Spleen (tissue), 11 donors: Measurements from ENCODE around the gene PAX6. TPM values are rescaled to one million over a fixed set of nuclear protein-coding genes. Genes with fewer than 3 reads are reported as not detected.

Source experiments
- DNase-seq: peaks from one replicate; pipeline ENCODE4 v3.0.0-alpha.2; 2020
- H3K27ac ChIP-seq, 8 donors: fragments of 200-600 bp; sonication (generic) in 7 of 8; 1 replicate in 4 of 8; 2 replicates in 4 of 8; pipeline versions ENCODE4 v1.5.0 to v1.8.0; 2016 to 2021; ENCODE audit warnings: inconsistent platforms in 4 of 8, mild to moderate bottlenecking in 4 of 8, moderate library complexity in 1 of 8
- H3K27me3 ChIP-seq, 7 donors: fragments of 200-600 bp; sonication (generic) in 6 of 7; replicated peaks in 1 of 7; 1 replicate in 4 of 7; 2 replicates in 3 of 7; pipeline versions ENCODE4 v1.5.0 to v1.8.0; 2016 to 2021; ENCODE audit warnings: inconsistent platforms in 3 of 7, mild to moderate bottlenecking in 1 of 7
- H3K36me3 ChIP-seq, 6 donors: fragments of 200-600 bp; sonication (generic) in 5 of 6; 1 replicate in 4 of 6; 2 replicates in 2 of 6; pipeline versions ENCODE4 v1.5.0 to v1.8.0; 2016 to 2021; ENCODE audit warnings: inconsistent platforms in 2 of 6
- H3K4me1 ChIP-seq, 6 donors: fragments of 200-600 bp; sonication (generic) in 5 of 6; 1 replicate in 3 of 6; 2 replicates in 3 of 6; pipeline versions ENCODE4 v1.5.0 to v1.8.0; 2016 to 2021; ENCODE audit warnings: inconsistent platforms in 3 of 6
- H3K4me3 ChIP-seq, 8 donors: fragments of 200-600 bp; sonication (generic) in 7 of 8; 1 replicate in 4 of 8; 2 replicates in 4 of 8; pipeline versions ENCODE4 v1.5.0 to v1.8.0; 2016 to 2021; ENCODE audit warnings: inconsistent platforms in 4 of 8, mild to moderate bottlenecking in 4 of 8, moderate library complexity in 2 of 8
- H3K9me3 ChIP-seq, 8 donors: fragments of 200-600 bp; sonication (generic) in 7 of 8; 1 replicate in 4 of 8; 2 replicates in 4 of 8; pipeline versions ENCODE4 v1.5.0 to v1.8.0; 2016 to 2021; ENCODE audit warnings: inconsistent platforms in 4 of 8
- POLR2A ChIP-seq, 3 donors: fragments of 450-650 bp; IDR thresholded peaks; one replicate each; pipeline ENCODE4 v1.5.1; 2017; ENCODE audit warnings: antibody characterized with exemption in 3 of 3, mild to moderate bottlenecking in 1 of 3
- POLR2AphosphoS5 ChIP-seq, 3 donors: sonication (generic); formaldehyde crosslinking; IDR thresholded peaks; one replicate each; pipeline ENCODE4 v1.5.1; 2017; ENCODE audit warnings: antibody characterized with exemption in 3 of 3
- WGBS, 5 donors: extraction: QIAGEN DNeasy Blood & Tissue Kit in 3 of 5; methylation state at CpG; one replicate each; pipeline versions ENCODE4 v1.1.5 to v1.1.7; 2013 to 2018; 5-methylcytosine and 5-hydroxymethylcytosine counted together
- intact Hi-C: fragments of 100-400 bp; cut with DNase I; formaldehyde crosslinking; loops from one replicate; pipeline ENCODE4 v1.15.0; 2023; ENCODE audit warnings: low total_unique reads
- polyA plus RNA-seq, 3 donors: library from polyadenylated mRNA; stranded (reverse); fragments of 200-250 nt; gene quantifications; one replicate each; pipeline ENCODE4 v1.2.1, GENCODE V29; 2013
- total RNA-seq, 7 donors: library from RNA; depleted of rRNA in 3 of 7; stranded (reverse); fragments of >200 nt in 3 of 7; fragmentation: NEBNext Ultra II Directional in 4 of 7; extraction: Animal tissue kit (Norgen Biotek cat#: 25700) in 4 of 7; gene quantifications; one replicate each; pipeline versions ENCODE4 v1.1.0 to v1.2.1, GENCODE V29; 2016 to 2021
- TF ChIP-seq, protein P1 (sequence below), 11 experiments: fragments of 200-600 bp in 7 of 11; fragments of 450-650 bp in 4 of 11; sonication (generic) in 4 of 11; IDR thresholded peaks in 8 of 11; conservative IDR thresholded peaks in 3 of 11; 1 replicate in 7 of 11; 2 replicates in 4 of 11; pipeline versions ENCODE4 v1.4.0 to v1.8.0; 2016 to 2021; ENCODE audit warnings: antibody characterized with exemption in 11 of 11, inconsistent platforms in 4 of 11, mild to moderate bottlenecking in 1 of 11
- donor health status: healthy with polysubstance abuse.
- donor health status: DM: no; HTN: no; CAD: no; lungs with moderate emphysema.
- donor health status: DM: no; HTN: no; CAD: no.
- donor health status: Bipolar disorder and iron deficiency.
- donor health status: healthy.
- donor health status: DM: no; HTN: no; CAD: no.
- donor health status: DM: yes; HTN: yes; CAD: no.

PAX6 gene
- total and polyA plus RNA-seq, 10 donors, result 0.02 to 0.05 TPM; not detected in 8

DNA sequence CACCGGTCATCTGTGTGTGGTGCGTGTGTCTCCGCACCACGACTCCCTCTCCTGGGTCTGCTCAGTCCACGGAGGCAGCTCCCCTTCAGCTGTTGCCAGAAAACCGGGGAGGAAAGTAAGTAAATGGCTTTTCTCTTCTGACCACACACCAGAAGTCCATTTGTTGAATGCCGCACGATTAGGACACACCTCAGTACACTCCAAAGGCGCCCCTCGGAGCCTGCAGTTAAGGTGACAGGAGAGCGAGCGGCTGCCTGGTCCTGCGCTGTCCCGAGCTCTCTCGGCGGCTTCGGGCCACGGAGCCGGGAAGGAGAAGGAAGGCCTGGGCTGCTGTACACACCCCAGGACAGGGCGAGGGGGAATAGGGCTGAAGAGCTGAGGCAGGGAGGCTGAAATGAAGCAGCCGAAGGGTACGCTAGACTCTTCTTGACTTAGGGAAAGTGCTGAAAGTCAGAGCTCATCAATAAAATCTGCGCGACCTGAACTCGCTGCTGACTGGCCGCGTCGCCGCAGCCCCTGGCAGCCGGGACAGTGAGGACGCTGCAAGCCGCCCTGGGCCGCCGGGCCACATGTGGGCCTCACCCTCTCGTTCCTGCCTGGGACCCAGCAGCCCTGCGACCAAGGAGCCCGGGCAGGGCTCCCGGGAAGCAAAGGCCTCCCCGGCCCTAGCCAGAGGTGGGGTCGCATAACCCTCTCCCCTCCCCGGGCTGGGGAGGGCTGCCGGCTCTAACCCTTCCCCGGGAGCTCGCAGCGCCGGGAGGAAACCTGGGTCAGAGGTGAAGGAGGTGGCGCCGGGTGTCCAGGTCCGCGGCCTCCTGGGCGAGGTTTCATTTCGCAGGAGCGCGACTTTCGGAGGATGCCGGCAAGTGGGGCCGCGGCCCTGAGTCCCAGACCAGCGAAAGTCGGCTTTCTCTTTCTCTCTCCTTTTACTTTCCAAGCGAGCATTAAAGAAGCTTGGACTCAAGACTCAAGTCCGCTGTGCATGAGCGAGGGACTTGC is 1.6 kb upstream of the PAX6 start:
- 4 to 7% (median 4%) methylated on average over 37 to 63 of the region's 63 CpGs for WGBS, 5 donors
- H3K27me3 ChIP-seq, result peaks cover 24 to 100% (median 99%) of the 10 kb centered on the region in 7 donors
- intact Hi-C loops, result no loop called here
- no peak overlapping the region for H3K27ac ChIP-seq
- TF ChIP-seq, protein P1, sequence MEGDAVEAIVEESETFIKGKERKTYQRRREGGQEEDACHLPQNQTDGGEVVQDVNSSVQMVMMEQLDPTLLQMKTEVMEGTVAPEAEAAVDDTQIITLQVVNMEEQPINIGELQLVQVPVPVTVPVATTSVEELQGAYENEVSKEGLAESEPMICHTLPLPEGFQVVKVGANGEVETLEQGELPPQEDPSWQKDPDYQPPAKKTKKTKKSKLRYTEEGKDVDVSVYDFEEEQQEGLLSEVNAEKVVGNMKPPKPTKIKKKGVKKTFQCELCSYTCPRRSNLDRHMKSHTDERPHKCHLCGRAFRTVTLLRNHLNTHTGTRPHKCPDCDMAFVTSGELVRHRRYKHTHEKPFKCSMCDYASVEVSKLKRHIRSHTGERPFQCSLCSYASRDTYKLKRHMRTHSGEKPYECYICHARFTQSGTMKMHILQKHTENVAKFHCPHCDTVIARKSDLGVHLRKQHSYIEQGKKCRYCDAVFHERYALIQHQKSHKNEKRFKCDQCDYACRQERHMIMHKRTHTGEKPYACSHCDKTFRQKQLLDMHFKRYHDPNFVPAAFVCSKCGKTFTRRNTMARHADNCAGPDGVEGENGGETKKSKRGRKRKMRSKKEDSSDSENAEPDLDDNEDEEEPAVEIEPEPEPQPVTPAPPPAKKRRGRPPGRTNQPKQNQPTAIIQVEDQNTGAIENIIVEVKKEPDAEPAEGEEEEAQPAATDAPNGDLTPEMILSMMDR (IDR thresholded peaks at IDR 0.05 in 8 of 11, conservative IDR thresholded peaks at IDR 0.05 in 3 of 11), result no peak
- peak in 1 of 3 donors; percentile 25 for TF ChIP-seq POLR2AphosphoS5 (IDR thresholded peaks at IDR 0.05)
- peak; percentile 74 for DNase-seq
- peak overlapping the region; percentile 38 to 70 (median 45) for H3K4me3 ChIP-seq
- no peaks in the 10 kb centered on the region for H3K36me3 ChIP-seq
- H3K9me3 ChIP-seq, result peaks cover 0 to 13% (median 0%) of the 10 kb centered on the region in 8 donors
- peaks cover 60 to 89% (median 86%) of the 10 kb centered on the region in 6 donors for H3K4me1 ChIP-seq

DNA sequence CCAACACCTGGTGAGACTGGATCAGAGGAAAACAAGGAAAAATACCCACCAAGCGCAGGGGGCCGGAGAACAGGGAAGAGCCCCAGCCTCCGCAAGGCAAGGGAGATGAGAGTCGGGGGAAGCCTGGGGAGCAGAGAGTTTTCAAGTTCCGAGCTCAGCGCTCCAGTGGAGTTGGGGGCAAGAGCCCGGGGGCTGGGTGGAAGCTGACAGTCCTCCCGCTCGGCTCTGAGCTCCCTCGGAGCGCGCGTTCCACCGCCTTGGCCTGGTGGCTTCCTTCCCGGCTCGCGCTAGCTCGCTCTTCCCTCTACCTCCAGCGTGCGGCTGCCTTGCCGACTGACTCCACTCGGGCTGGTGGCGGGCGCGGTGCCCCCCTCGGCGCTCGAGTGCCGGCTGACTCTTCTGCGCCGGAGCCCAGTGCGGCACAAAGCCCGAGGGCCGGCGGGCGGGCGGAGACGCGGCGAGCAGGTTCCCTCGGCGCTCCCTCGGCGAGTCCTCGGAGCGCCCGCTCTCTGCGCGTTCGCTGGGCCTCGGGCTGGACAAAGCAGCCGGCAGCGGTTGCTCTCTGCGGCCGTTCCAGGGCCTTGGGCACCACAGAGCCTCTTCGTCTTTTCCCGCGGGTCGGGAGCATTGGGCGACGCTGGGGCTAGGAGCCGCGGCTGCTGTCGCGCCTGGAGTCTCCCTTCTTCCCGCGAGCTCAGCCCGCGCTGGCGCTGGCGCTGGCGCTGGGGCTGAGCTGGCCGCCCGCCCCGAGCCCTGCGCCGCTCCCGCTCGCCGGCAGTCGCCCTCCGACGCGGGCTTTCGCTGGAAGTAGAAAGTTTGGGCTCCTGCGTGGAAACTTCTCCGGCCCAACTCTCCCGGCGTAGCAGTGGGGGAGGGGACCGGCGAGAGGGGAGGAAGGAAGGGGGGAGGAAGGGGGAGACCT is 1.0 kb downstream of the PAX6 start:
- no peaks in the 10 kb centered on the region for H3K36me3 ChIP-seq
- peak; percentile 76 for DNase-seq
- intact Hi-C loops, result no loop called here
- WGBS, 5 donors, result 2 to 7% (median 4%) methylated on average over 36 to 91 of the region's 91 CpGs
- TF ChIP-seq POLR2A (IDR thresholded peaks at IDR 0.05), result no peak
- TF ChIP-seq POLR2AphosphoS5 (IDR thresholded peaks at IDR 0.05), result no peak
- TF ChIP-seq, protein P1 (IDR thresholded peaks at IDR 0.05 in 8 of 11, conservative IDR thresholded peaks at IDR 0.05 in 3 of 11), result no peak
- peaks cover 29 to 100% (median 99%) of the 10 kb centered on the region in 7 donors for H3K27me3 ChIP-seq
- peak overlapping the region; percentile 24 to 70 (median 37) for H3K4me3 ChIP-seq
- no peak overlapping the region for H3K27ac ChIP-seq
- peaks cover 0 to 8% (median 0%) of the 10 kb centered on the region in 8 donors for H3K9me3 ChIP-seq
- H3K4me1 ChIP-seq, result peaks cover 35 to 77% (median 67%) of the 10 kb centered on the region in 6 donors

DNA sequence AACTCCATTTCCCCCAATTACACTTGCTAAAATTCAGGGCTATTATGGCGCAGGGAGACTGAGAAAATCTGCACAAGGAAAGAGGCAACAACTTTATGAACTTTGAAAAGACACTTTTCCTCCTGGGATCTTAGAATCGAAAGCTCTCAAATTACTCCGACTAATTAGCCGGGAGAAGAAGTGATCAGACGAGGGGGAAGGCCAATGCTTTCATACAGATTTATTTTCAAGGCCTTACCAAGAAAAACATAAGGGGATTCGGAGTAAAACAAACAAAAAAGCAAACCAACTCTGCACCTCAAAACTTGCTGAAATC is 1.6 kb downstream of the PAX6 start:
- TF ChIP-seq, protein P1 (IDR thresholded peaks at IDR 0.05 in 8 of 11, conservative IDR thresholded peaks at IDR 0.05 in 3 of 11), result no peak
- TF ChIP-seq POLR2A (IDR thresholded peaks at IDR 0.05), result no peak
- no peak for TF ChIP-seq POLR2AphosphoS5 (IDR thresholded peaks at IDR 0.05)
- Histone ChIP-seq H3K27me3 (peaks cover 31 to 100% (median 99%) of the 10 kb centered on the region in 7 donors), H3K4me3 (peak overlapping the region in 3 of 8 donors; percentile 38 to 70 (median 41)), H3K4me1 (peaks cover 31 to 77% (median 68%) of the 10 kb centered on the region in 6 donors), H3K9me3 (peaks cover 0 to 12% (median 0%) of the 10 kb centered on the region in 8 donors), H3K36me3 (no peaks in the 10 kb centered on the region), H3K27ac (no peak overlapping the region)
- DNase-seq, result no peak
- WGBS, 5 donors, result 11 to 22% (median 19%) methylated on average over 6 of the region's 6 CpGs
- intact Hi-C loops, result no loop called here
